GM21529 (cell line): ENCODE results near the gene ARMCX2.
A peak's percentile ranks its signal among the peaks of the same experiment; 100 is the strongest.
"Not testable (repeated sequence)": the region's sequence is repeated elsewhere in the genome, so short reads cannot be mapped to it uniquely, and the experiment has no call there.

Source experiments
- ATAC-seq: cut with Tn5 transposase; IDR thresholded peaks from one replicate; pipeline ENCODE4 v1.9.1; 2021; ENCODE audit not compliant: unreplicated experiment

Gene ARMCX2

DNA sequence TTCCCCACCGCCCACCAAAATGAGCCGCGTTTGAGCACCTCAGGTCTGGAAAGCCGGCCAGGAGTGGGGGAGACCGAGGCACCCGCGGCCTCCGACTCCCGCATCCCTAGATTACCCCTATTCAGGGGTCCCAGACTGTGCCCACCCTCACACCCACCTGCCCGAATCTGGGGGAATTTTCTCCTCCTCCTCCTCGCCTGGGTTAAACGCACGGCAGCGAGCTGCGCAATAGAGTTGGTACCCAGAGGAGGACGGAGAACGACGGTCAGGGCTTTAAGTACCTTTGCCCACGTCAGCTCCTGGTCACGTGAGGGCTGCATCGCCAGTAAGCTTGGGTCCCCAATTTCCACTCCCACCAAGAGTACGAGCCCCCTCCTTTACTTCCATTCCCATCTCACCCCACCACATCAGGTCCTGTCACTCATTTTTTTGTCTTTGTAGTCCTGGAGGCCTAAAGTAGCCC, at the start of gene ARMCX2:
Gene ARMCX2, minus strand, starts transcription at position 250 of the 463 bp plus-strand sequence. CDS start 2,262 bp downstream, outside the sequence.
- ATAC-seq, result peak; percentile 75

DNA sequence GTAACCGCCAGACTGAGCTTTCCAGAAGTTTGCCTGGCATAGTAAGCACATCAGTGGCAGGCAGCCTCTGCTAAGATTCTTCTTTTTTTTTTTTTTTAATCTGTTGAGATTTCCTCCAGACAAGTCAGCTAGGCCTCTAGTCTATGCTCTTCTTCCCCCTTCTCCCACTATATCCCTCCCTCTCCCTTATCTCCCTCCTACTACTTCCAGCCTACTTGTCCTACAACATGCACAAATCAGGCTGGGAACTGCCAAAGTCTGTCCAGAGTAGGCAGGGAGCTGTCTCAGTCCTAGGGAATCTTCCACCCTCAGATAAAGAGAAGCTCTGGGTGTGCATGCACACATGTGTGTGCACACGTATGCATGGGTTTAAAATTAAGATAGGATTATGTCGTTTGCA, 49.7 kb upstream of the ARMCX2 start:
- ATAC-seq, result no peak

DNA sequence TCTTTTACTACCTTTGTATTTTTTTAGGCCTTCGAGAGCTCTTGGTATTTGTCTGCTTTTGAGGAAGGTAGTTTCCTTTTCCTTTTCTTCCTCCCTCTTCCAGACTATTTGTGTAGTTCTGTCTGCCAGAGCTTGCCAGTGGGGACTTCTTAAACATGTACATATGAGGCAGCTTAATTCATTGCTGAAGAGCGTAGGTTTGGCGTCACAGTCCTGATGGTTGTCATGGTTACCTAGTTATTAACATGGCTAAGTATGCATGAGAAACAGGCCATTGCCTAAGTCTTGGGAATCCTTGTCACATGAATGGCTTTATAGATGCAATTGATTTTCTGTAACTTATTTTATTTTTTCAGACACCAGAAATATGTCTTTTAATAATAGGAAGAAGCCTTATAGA, 48.5 kb upstream of the ARMCX2 start:
- no peak for ATAC-seq

DNA sequence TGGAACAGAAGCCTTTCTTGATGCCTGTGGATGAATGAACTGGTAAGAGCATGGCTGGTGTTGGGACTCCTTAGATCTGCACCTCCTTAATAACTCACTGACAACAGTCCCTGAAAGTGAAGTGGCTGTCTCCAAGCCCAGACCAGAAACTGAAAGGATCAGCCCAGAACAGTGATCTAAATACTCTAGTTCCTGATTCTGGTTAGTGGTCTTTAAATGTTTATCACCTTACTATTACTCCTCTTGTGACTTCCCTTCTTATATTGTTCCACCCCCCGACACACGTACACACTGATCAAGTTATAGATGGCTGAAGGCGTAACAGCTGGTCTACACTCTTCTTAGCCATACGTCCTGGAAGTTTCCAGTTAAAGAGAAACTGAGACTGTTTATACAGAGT, 33.8 kb upstream of the ARMCX2 start:
- peak; percentile 82 for ATAC-seq

DNA sequence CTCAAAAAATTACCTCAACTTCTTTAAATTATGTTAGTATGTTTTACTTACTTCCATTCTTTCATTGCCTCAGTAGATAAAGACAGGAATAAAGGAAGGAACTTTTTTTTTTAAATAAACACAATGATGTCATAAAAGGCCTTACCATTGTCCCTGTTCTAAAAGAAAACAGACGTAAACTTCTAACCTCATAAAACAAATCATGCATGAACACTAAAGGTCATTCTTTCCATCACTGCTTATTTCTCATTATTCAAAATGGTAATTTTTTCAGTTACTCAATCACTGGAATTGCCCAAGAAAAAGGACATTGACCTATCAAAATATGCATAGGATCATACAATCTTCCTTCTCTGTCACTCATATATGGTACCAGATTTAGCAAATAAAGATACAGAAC, 32.2 kb upstream of the ARMCX2 start:
- ATAC-seq, result no peak

DNA sequence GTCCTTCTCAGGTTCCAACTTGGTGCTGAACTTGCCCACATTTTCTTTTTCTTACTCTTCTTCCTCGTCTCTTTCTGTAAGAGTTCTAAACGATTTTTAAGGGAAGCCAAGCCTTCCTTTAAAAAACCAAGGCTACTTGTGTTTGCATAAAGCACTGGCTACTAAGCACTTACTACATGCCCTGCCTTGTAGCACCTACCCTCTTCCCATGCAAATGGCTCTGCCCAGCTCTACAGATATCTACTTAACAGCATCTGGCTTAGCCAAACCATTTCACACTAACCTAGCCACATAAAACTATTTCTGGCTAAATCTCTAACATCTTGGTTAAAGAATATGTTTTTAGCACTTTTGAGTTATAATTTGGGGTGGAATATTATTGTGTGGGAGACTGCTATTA, 26.9 kb upstream of the ARMCX2 start:
- ATAC-seq, result no peak

DNA sequence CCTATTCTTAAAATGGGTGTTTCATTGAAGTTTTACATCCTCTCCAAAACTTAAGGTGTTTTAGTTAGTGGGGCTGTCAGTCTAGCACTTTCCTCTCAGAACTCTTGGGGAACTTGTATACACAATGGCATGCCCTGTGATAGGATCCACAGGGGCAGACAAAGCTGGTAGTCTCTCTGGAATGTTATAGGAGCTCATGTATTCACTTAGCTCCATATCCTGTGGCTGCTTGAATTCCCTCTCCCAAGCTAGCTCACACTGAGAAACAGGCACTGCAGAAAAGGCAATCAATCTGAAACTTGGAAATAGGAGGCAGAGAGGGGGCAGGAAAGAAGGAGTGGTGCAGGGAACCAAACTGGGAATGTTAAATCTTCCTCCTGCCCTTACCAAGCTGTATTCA, 26.3 kb upstream of the ARMCX2 start:
- no peak for ATAC-seq

DNA sequence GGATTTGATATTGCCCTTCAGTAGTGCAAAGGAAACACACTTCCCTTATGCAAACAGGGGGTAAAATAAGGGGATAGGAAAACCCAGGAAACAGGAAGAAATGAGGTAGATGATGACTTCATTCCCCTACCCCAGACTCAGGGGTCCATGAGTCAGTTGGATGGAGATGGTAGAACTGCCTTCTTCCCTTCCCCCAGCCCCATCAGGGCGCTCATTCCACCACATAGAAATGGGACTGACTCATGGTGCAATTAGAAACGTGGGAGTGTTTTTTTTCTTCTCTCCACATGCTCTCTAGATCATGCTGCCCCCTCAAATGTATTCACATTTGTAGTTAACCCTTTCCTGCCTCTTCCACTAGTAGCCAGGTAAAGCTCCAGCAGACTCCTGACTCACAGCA, 23.1 kb upstream of the ARMCX2 start:
- ATAC-seq, result no peak

DNA sequence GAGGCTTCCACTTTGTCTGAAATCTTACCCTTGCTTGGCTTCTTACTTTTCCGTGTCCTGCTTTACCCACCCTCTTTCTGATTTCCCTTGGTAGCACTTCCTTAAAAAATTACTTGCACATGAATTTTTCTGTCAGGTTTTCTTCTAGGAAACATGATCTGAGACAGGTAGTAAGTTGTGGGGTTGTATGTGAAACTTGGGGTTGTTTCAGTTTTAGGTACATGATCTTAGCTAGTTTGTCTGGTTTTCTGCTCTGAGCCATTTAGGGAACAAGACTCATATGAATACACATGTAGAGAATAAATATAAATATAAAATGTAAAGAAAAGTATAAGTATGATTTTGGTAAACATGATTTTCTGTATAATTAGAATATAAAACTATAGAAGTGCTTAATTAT, 17.4 kb upstream of the ARMCX2 start:
- ATAC-seq, result peak; percentile 79

DNA sequence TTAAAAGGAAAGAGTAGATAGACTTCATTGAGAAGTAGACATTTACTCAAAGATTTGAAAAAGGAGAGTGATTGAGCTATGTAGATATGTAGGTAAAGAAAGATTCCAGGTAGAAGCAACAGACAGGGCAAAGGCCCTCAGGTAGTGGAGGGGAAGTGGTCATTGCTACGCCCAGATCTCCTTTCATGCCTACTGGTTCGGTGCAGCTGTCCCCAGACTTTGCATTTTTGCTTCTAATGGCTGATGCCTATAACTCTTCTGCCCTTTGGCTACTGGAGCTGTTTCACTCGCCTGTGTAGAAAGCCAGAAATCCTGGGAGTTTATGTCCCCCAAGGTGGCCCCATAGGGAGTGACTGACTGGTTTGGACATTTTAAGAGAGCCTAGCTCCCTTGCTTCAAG, 16.9 kb upstream of the ARMCX2 start:
- peak; percentile 47 for ATAC-seq

DNA sequence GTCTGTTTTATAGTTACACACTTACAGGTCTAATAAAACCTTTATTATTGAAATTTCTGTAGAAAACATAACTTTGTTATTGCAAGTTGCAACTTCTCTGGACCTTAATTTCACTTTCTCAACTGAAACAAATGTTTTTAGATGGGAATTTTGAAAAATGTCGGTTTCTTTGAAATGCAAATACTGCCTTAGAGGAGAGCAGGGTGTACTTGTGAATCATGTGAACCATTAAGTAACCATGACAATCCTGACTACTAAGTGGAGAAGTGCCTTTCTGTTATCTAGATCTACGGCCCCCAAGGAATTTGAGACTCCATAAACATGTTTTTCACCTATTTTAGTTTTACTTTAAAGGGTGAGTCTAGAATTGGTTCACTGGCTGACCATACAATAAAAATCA, 8.5 kb upstream of the ARMCX2 start:
- ATAC-seq, result no peak

DNA sequence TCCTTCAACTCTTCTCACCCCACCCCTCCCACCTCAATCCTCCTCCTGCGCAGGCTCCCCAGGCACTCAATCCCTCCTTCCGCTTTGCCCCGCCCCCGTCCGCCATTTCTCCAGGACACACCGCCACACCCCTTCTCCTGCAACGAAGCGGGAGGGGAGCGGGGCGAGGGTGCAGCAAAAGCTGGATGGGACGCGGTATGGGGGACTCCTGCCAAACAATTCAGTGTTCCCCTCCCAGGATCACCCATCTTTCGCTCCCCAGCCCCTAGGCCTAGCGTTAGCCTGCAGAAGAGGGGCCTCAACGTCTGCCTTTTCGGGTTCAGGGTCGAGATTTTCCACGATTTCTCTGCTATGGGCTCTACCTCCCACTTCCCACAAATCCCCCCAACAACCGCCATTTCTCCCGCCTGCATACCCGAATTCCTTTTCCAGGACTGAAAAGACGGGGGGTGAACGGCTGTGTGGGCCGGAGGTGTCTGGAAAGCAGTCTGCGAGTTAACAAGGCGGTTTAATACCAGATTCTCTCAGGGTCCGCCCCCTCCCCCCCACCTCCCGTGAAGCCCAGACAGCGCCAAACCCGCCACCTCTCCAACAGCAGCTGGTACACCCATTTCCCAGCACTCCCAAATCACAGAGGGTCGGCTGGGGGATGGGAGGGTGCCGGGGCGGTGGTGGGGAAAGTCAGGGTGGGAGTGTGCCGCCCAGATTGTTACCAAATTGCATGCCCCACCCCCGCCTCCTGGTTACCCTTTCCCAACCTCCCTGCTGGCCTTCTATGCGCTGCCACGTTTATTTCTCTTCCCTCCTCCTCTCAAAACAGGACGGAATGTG, 774 bp downstream of the ARMCX2 start:
- ATAC-seq, result peak; percentile 78

DNA sequence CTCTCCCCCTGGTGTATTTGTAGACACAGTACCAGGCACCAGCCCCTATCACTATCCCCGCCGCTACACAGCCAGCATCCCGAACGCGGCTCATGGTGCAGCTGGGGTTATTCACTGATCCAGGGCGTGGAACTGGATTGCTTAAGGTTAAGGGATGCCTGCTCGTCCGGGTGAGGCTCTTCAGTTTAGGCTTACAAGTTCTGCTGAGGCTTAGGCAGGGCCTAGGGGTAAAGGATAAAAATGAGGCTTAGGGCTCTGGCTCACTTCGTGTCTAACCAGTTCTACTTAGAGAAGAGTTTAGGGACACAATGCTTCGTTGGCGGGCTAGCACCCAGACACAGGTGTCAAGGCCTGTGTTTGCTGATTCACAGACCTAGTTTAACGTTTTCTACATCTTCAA, 2.2 kb downstream of the ARMCX2 start:
- ATAC-seq, result no peak

DNA sequence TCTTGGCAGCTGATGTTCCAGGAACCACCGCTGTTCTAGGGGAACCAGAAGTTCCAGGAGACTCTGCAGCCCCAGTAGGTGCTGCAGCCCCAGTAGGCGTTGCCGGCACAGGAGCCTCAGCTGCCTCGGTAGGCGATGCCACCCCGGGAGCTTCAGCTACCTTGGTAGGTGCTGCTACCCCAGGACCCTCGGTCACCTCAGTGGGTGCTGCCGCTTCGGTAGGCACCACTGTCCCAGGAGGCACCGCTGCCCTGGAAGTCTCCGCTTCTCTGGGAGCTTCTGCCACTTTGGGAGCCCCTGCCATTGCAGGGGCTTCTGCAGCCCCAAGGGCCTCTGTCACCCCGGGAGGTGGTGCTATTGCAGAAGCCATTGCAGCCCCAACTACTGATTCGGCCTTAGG, 2.8 kb downstream of the ARMCX2 start:
- no peak for ATAC-seq

DNA sequence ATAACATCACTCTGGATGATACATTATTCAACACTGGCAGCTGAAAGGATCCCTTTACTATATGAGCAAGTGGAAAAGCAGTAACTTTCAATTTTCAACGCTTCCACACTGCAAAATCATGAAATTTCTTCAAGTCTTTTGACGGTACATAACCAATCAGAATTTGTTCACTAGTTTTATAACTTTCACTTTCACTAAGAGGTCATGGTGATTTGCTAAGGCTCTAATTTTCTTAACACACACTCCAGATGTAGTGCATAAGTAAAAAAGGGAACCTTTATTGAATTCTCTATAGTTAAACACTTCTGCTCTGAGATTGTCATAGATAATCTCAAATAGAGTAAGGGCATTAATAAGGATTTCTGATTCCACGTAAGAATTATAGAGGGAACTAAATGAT, 4.1 kb downstream of the ARMCX2 start:
- ATAC-seq, result no peak

DNA sequence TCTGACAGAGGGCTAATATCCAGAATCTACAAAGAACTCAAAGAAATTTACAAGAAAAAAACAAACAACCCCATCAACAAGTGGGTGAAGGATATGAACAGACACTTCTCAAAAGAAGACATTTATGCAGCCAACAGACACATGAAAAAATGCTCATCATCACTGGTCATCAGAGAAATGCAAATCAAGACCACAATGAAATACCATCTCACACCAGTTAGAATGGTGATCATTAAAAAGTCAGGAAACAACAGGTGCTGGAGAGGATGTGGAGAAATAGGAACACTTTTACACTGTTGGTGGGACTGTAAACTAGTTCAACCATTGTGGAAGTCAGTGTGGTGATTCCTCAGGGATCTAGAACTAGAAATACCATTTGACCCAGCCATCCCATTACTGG, 11.9 kb downstream of the ARMCX2 start:
- ATAC-seq, result not testable (repeated sequence)

DNA sequence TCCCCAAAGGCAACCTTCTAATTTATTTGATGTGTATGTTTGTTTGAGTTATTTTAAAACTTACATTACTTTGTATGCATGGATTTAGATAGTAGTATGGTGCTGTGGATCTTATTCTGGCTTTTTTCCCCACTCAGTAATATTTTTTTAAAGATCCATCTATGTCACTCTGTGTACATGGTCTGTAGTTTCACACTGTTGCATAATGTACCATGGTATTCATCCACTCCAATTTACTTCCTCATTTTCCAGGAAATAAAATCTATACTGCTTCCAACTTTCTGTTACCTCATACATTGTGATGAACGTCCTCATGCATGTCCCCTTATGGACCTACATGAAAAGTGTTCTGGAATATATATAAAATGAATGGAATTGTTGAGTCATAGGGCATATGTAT, 17.6 kb downstream of the ARMCX2 start:
- ATAC-seq, result no peak

DNA sequence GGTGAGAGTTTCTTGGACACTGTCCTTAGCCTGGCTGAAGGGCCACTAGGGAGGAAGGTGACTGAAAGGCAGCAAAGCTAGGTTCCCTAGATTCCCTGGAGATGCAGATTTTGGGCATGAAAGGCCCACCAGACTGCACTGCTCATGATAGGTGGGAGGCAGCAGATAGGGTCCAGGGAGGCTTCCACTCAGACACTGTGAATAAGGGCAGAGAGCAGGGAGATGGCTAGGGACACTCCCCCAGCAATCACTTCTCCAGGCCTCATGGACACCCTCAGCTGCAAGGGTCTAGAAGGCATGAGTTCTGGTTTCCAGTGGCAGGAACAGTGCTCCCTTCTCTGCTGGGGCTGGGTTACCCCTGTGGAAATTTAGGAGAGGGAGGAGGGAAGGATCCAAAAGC, 20.1 kb downstream of the ARMCX2 start:
- no peak for ATAC-seq

DNA sequence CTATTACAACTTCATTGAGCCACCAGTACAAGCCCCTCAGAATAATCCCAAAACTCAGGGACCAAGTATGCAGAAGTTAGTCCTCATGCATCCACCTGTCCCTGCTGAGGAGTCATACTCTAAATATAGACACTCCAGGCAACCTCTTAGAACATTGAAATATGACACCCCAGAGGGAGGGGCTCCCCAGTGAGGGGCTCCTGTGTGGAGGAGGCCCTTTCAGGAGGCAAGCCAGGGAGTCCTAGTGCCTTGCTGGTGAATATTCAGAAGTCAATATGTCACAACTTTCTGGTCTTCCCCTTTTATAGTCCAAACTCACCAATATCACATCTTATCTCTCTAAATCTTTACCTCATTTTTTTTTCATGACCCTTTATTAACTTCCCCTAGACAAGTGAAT, 40.3 kb downstream of the ARMCX2 start:
- peak; percentile 20 for ATAC-seq

DNA sequence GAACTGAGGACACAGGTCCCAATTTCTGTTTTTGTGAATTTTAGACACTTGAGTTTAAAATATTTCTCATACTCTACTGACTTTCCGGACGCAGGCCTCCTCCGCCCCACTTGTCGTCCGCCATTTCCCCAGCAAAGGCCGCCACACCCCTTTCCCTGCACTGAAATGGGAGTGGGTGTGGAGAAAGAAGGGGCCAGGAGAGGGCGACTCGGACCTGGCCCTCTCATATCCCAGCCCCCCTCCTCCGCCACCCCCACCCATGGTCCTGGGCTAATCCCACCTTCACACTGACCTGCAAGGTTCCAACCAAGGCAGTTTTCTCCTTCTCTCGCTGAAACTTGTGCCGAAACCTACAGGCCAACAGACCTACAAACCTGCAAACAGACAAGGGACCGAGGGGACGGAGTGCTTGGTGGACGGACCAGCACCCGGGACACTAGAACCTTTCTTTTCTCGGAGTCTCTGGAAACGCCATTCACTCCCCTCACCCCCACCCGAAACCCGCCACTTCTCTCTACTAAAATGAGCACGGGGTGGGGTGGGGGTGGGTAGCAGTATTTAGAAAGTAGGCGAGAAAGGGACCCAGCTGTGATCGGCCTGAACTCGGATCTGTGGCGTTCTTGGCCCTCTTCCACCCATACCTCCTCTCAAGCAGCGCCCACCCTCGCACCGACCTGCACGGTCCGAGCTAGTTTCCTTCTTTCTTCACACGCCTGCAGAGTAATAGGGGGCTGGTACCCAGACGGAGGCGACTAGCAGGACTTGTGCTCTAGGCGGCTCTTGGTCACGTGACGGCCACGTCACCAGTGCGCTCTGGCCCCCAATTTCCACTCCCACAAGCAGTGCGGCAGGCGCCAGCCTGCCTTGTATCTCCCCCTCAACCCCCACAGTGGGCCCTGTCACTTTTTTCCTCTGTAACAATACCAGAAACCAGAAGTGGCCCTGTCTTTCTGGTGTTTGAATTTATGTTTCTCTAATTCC, 42.1 kb downstream of the ARMCX2 start, which contains the start of gene ARMCX6:
Gene ARMCX6, minus strand, starts transcription at position 790 of the 981 bp plus-strand sequence. CDS start 1,380 bp downstream, outside the sequence.
- ATAC-seq, result peak; percentile 86

DNA sequence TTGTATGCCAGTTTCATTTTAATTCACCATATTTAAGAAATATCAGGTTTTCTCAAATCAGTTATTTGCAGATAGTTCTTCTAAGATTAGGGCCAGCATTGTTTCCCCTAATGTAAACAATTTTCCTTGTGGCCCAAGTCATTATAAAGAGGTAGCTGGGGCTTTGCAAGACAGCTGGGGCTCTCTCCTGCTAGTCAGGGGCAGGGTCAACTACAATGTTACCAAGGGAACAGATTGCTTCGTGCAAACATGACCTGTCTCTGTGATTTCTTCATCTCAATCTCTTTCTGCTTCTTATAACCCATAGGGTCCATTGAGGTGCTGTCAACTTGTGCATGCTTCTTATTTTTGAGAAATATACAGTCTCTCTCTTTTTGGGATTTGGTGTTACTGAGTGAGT, 53.9 kb downstream of the ARMCX2 start:
- ATAC-seq, result no peak
